ENCODE results near the gene TM9SF4.

DNA sequence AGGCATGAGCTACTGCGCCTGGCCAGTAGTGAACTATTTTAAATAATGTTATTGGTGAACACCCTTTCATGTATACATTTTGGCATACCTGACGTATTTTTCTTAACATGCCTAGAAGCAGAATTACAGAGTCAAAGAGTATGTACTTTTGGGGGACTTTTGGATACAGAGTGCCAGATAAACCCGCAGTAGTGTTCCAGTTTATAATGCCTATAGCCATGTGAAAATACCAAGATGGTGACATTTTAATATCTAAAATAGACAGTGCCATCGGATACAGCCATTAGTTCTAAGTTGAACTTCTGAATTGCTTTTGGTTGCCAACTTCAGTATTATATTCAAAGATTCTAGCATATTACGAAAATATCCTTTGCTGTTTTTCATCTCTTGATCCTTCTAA lies 20.3 kb downstream of the TM9SF4 start:
- no peak for TF ChIP-seq EP300 (IDR thresholded peaks at IDR 0.05)
- TF ChIP-seq, protein P1, sequence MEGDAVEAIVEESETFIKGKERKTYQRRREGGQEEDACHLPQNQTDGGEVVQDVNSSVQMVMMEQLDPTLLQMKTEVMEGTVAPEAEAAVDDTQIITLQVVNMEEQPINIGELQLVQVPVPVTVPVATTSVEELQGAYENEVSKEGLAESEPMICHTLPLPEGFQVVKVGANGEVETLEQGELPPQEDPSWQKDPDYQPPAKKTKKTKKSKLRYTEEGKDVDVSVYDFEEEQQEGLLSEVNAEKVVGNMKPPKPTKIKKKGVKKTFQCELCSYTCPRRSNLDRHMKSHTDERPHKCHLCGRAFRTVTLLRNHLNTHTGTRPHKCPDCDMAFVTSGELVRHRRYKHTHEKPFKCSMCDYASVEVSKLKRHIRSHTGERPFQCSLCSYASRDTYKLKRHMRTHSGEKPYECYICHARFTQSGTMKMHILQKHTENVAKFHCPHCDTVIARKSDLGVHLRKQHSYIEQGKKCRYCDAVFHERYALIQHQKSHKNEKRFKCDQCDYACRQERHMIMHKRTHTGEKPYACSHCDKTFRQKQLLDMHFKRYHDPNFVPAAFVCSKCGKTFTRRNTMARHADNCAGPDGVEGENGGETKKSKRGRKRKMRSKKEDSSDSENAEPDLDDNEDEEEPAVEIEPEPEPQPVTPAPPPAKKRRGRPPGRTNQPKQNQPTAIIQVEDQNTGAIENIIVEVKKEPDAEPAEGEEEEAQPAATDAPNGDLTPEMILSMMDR (IDR thresholded peaks at IDR 0.05): no peak

Measured in esophagus muscularis mucosa (tissue), 3 donors.